Vagina (tissue), 2 donors: ENCODE results near the gene PER3. TPM values are rescaled to one million over a fixed set of nuclear protein-coding genes. Genes with fewer than 3 reads are reported as not detected.
"Not testable (repeated sequence)": the region's sequence is repeated elsewhere in the genome, so short reads cannot be mapped to it uniquely, and the experiment has no call there.

ENCODE experiments used
- DNase-seq, 2 donors: peaks; one replicate each; pipeline ENCODE4 v3.0.0-alpha.2; 2017; ENCODE audit errors: extremely low spot score in 2 of 2
- H3K27ac ChIP-seq: fragments of 200-600 bp; sonication (generic); one replicate; pipeline ENCODE4 v1.5.1; 2019
- H3K27me3 ChIP-seq: fragments of 200-600 bp; sonication (generic); one replicate; pipeline ENCODE4 v1.5.1; 2019
- H3K36me3 ChIP-seq, 2 donors: fragments of 200-600 bp; sonication (generic); one replicate each; pipeline ENCODE4 v1.5.1; 2017 to 2019
- H3K4me1 ChIP-seq: fragments of 200-600 bp; sonication (generic); one replicate; pipeline ENCODE4 v1.5.1; 2019
- H3K4me3 ChIP-seq, 2 donors: fragments of 200-600 bp; sonication (generic); 1 replicate in 1 of 2; 2 replicates in 1 of 2; pipeline ENCODE4 v1.5.1; 2016 to 2019
- H3K9me3 ChIP-seq: fragments of 200-600 bp; sonication (generic); one replicate; pipeline ENCODE4 v1.5.1; 2019
- POLR2A ChIP-seq, 2 donors: fragments of 450-650 bp; IDR thresholded peaks; one replicate each; pipeline ENCODE4 v1.6.1; 2017; ENCODE audit warnings: antibody characterized with exemption in 2 of 2, mild to moderate bottlenecking in 2 of 2, moderate library complexity in 2 of 2
- POLR2AphosphoS5 ChIP-seq, 2 donors: sonication (generic); formaldehyde crosslinking; IDR thresholded peaks; one replicate each; pipeline ENCODE4 v1.9.0; 2017; ENCODE audit warnings: antibody characterized with exemption in 2 of 2, mild to moderate bottlenecking in 2 of 2, low read depth in 1 of 2; ENCODE audit not compliant: insufficient read depth in 1 of 2
- intact Hi-C: fragments of 100-400 bp; cut with DNase I; formaldehyde crosslinking; loops from one replicate; pipeline ENCODE4 v1.15.1; 2023
- total RNA-seq: library from RNA; depleted of rRNA; stranded (reverse); fragments of >200 nt; gene quantifications from one replicate; pipeline ENCODE4 v1.2.3, GENCODE V29; 2016
- TF ChIP-seq, protein P1 (sequence below), 3 experiments: fragments of 450-650 bp in 2 of 3; fragments of 200-600 bp in 1 of 3; sonication (generic) in 1 of 3; IDR thresholded peaks; one replicate each; pipeline ENCODE4 v1.5.1; 2017 to 2019; ENCODE audit warnings: antibody characterized with exemption in 3 of 3, mild to moderate bottlenecking in 2 of 3, moderate library complexity in 2 of 3

Gene PER3
- total RNA-seq, 1 donor from 2014 or later: 24.6 TPM

GRCh38 chr1:7784492-7785071 is 491 bp downstream of the PER3 start:
- H3K9me3 ChIP-seq: no peaks in the 10 kb centered on the region
- H3K4me3 ChIP-seq: peak overlapping the region; percentile 63 to 74
- DNase-seq: peak in 1 of 2 donors; percentile 89
- no peaks in the 10 kb centered on the region for H3K27me3 ChIP-seq
- H3K27ac ChIP-seq: peak overlapping the region; percentile 95
- H3K4me1 ChIP-seq: peaks cover 11% of the 10 kb centered on the region
- peaks cover 0 to 32% of the 10 kb centered on the region in 2 donors for H3K36me3 ChIP-seq
- TF ChIP-seq, protein P1, sequence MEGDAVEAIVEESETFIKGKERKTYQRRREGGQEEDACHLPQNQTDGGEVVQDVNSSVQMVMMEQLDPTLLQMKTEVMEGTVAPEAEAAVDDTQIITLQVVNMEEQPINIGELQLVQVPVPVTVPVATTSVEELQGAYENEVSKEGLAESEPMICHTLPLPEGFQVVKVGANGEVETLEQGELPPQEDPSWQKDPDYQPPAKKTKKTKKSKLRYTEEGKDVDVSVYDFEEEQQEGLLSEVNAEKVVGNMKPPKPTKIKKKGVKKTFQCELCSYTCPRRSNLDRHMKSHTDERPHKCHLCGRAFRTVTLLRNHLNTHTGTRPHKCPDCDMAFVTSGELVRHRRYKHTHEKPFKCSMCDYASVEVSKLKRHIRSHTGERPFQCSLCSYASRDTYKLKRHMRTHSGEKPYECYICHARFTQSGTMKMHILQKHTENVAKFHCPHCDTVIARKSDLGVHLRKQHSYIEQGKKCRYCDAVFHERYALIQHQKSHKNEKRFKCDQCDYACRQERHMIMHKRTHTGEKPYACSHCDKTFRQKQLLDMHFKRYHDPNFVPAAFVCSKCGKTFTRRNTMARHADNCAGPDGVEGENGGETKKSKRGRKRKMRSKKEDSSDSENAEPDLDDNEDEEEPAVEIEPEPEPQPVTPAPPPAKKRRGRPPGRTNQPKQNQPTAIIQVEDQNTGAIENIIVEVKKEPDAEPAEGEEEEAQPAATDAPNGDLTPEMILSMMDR (IDR thresholded peaks at IDR 0.05): no peak
- TF ChIP-seq POLR2AphosphoS5 (IDR thresholded peaks at IDR 0.05; ENCODE audit: insufficient read depth in 1 of 2, low read depth in 1 of 2): peak in 1 of 2 donors; percentile 38
- no peak for TF ChIP-seq POLR2A (IDR thresholded peaks at IDR 0.05)
- intact Hi-C loops: no loop called here

- TF ChIP-seq, protein P1 (IDR thresholded peaks at IDR 0.05): no peak
- TF ChIP-seq POLR2AphosphoS5 (IDR thresholded peaks at IDR 0.05; ENCODE audit: insufficient read depth in 1 of 2, low read depth in 1 of 2) (no peak), POLR2A (IDR thresholded peaks at IDR 0.05) (no peak)
- no peaks in the 10 kb centered on the region for H3K9me3 ChIP-seq
- peaks cover 11% of the 10 kb centered on the region for H3K4me1 ChIP-seq
- no peaks in the 10 kb centered on the region for H3K27me3 ChIP-seq
- H3K36me3 ChIP-seq: peaks cover 0 to 32% of the 10 kb centered on the region in 2 donors
- peak overlapping the region; percentile 95 for H3K27ac ChIP-seq
- peak overlapping the region; percentile 63 to 74 for H3K4me3 ChIP-seq
- DNase-seq: no peak
- intact Hi-C loops: no loop called here
These were observed 1.0 kb downstream of the PER3 start for GRCh38 chr1:7785108-7785507.

- H3K9me3 ChIP-seq: no peaks in the 10 kb centered on the region
- intact Hi-C loops: no loop called here
- no peak for DNase-seq
- H3K27me3 ChIP-seq: no peaks in the 10 kb centered on the region
- no peak overlapping the region for H3K27ac ChIP-seq
- H3K36me3 ChIP-seq: peaks cover 0 to 43% of the 10 kb centered on the region in 2 donors
- no peak overlapping the region for H3K4me3 ChIP-seq
- TF ChIP-seq POLR2A (IDR thresholded peaks at IDR 0.05) (no peak), POLR2AphosphoS5 (IDR thresholded peaks at IDR 0.05; ENCODE audit: insufficient read depth in 1 of 2, low read depth in 1 of 2) (no peak)
- TF ChIP-seq, protein P1 (IDR thresholded peaks at IDR 0.05): no peak
- peaks cover 11% of the 10 kb centered on the region for H3K4me1 ChIP-seq
These were observed 2.7 kb downstream of the PER3 start for GRCh38 chr1:7786795-7787194.

GRCh38 chr1:7789828-7790227 is 5.7 kb downstream of the PER3 start:
- no peaks in the 10 kb centered on the region for H3K27me3 ChIP-seq
- H3K9me3 ChIP-seq: no peaks in the 10 kb centered on the region
- peaks cover 7% of the 10 kb centered on the region for H3K4me1 ChIP-seq
- intact Hi-C loops: no loop called here
- DNase-seq: no peak
- no peak overlapping the region for H3K4me3 ChIP-seq
- H3K36me3 ChIP-seq: peaks cover 0 to 61% of the 10 kb centered on the region in 2 donors
- no peak overlapping the region for H3K27ac ChIP-seq
- TF ChIP-seq POLR2AphosphoS5 (IDR thresholded peaks at IDR 0.05; ENCODE audit: insufficient read depth in 1 of 2, low read depth in 1 of 2) (no peak), POLR2A (IDR thresholded peaks at IDR 0.05) (no peak)
- TF ChIP-seq, protein P1 (IDR thresholded peaks at IDR 0.05): no peak

GRCh38 chr1:7791027-7791426 is 6.9 kb downstream of the PER3 start:
- H3K27me3 ChIP-seq, H3K4me1 ChIP-seq, intact Hi-C loops, H3K9me3 ChIP-seq, H3K4me3 ChIP-seq, DNase-seq, H3K27ac ChIP-seq: not testable (repeated sequence)
- peaks cover 0 to 65% of the 10 kb centered on the region in 2 donors for H3K36me3 ChIP-seq
